BLaER1 (cell line): Measurements from ENCODE around the gene ADGRD1.
A peak's percentile ranks its signal among the peaks of the same experiment; 100 is the strongest.

Source experiments
- H3K27ac ChIP-seq: shearing (Covaris generic); formaldehyde crosslinking; 2 replicates; pipeline ENCODE4 v1.8.1; 2022
- H3K27me3 ChIP-seq: shearing (Covaris generic); formaldehyde crosslinking; 2 replicates; pipeline ENCODE4 v1.8.1; 2022
- H3K36me3 ChIP-seq: shearing (Covaris generic); formaldehyde crosslinking; 2 replicates; pipeline ENCODE4 v1.8.1; 2022
- H3K4me1 ChIP-seq: shearing (Covaris generic); formaldehyde crosslinking; 2 replicates; pipeline ENCODE4 v1.8.1; 2022
- H3K4me2 ChIP-seq: shearing (Covaris generic); formaldehyde crosslinking; 2 replicates; pipeline ENCODE4 v1.8.1; 2022
- H3K4me3 ChIP-seq: shearing (Covaris generic); formaldehyde crosslinking; 2 replicates; pipeline ENCODE4 v1.8.1; 2022
- H3K9ac ChIP-seq: shearing (Covaris generic); formaldehyde crosslinking; 2 replicates; pipeline ENCODE4 v1.8.1; 2022
- H3K9me3 ChIP-seq: shearing (Covaris generic); formaldehyde crosslinking; 2 replicates; pipeline ENCODE4 v1.8.1; 2022
- H4K20me1 ChIP-seq: shearing (Covaris generic); formaldehyde crosslinking; 2 replicates; pipeline ENCODE4 v1.8.1; 2022
- Cebpa-rat ChIP-seq: shearing (Covaris generic); IDR thresholded peaks from 2 replicates; pipeline ENCODE4 v1.8.1; 2022

Gene ADGRD1

DNA sequence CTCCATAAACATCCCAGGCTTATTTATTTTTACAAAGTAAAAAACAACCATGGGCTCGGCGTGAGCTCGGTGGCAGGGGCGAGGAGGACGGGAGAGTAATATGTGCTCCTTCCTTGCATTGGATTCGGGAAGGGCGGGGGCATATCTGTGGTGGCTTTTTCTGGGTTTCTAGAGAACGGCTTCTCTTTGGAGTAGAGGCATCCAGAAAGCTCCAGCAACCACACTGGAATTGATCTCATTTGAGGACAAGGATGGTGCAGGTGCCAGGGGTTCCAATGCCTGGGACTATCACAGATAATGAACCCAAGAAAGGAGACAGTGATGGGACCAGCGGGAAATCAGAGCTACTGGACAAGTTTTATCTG, 18.9 kb downstream of the ADGRD1 start:
- Histone ChIP-seq H3K9ac (no peak overlapping the region), H3K4me3 (no peak overlapping the region), H3K27ac (no peak overlapping the region), H3K9me3 (peaks cover 12% of the 10 kb centered on the region), H3K27me3 (no peaks in the 10 kb centered on the region), H3K36me3 (no peaks in the 10 kb centered on the region), H4K20me1 (no peaks in the 10 kb centered on the region), H3K4me1 (peaks cover 45% of the 10 kb centered on the region), H3K4me2 (peak overlapping the region; percentile 42; the same call in 1 of the 2 replicates)
- no peak for TF ChIP-seq Cebpa-rat

DNA sequence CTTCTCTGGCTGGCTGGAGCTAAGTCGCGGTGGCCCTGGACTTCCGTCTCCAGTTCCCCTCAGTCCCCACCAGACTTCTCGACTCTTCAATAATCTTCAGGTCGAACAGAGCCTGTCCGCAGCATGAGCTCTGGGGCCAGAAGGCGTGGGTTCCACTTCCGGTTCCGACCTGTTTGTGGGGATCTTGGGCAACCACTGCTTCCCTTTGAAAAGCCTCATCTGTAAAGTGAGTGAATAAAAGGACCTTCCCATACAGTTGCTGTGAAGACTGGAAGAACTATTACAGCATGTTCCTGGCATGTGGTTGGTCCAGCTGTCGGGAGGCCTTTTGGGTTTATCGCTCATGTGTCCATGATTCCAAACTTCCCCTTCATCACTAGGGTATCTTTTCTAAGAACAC, 19.4 kb downstream of the ADGRD1 start:
- TF ChIP-seq Cebpa-rat, result no peak
- Histone ChIP-seq H3K27ac (no peak overlapping the region), H3K36me3 (no peaks in the 10 kb centered on the region), H3K9ac (no peak overlapping the region), H4K20me1 (no peaks in the 10 kb centered on the region), H3K27me3 (no peaks in the 10 kb centered on the region), H3K4me2 (peak overlapping the region; percentile 42), H3K4me1 (peaks cover 50% of the 10 kb centered on the region), H3K4me3 (no peak overlapping the region), H3K9me3 (peaks cover 12% of the 10 kb centered on the region)

GRCh38 chr12:130973906-130974305, 20.2 kb downstream of the ADGRD1 start:
- peaks cover 8% of the 10 kb centered on the region for H3K9me3 ChIP-seq
- TF ChIP-seq Cebpa-rat, result no peak
- H4K20me1 ChIP-seq, result no peaks in the 10 kb centered on the region
- no peak overlapping the region for H3K27ac ChIP-seq
- H3K4me3 ChIP-seq, result no peak overlapping the region
- no peaks in the 10 kb centered on the region for H3K36me3 ChIP-seq
- H3K9ac ChIP-seq, result no peak overlapping the region
- peaks cover 56% of the 10 kb centered on the region for H3K4me1 ChIP-seq
- H3K4me2 ChIP-seq, result peak overlapping the region; percentile 42
- no peaks in the 10 kb centered on the region for H3K27me3 ChIP-seq

- TF ChIP-seq Cebpa-rat, result no peak
- Histone ChIP-seq H3K4me3 (no peak overlapping the region), H3K27ac (no peak overlapping the region), H3K27me3 (no peaks in the 10 kb centered on the region), H3K36me3 (no peaks in the 10 kb centered on the region), H3K4me2 (no peak overlapping the region), H3K9ac (no peak overlapping the region), H4K20me1 (no peaks in the 10 kb centered on the region), H3K4me1 (peaks cover 65% of the 10 kb centered on the region), H3K9me3 (no peaks in the 10 kb centered on the region)
Measured at GRCh38 chr12:130975116-130975515, 21.4 kb downstream of the ADGRD1 start.

- H3K4me3 ChIP-seq, result no peak overlapping the region
- no peak overlapping the region for H3K9ac ChIP-seq
- H3K4me1 ChIP-seq, result peaks cover 67% of the 10 kb centered on the region
- no peaks in the 10 kb centered on the region for H3K27me3 ChIP-seq
- H3K9me3 ChIP-seq, result no peaks in the 10 kb centered on the region
- no peak overlapping the region for H3K4me2 ChIP-seq
- no peaks in the 10 kb centered on the region for H4K20me1 ChIP-seq
- H3K36me3 ChIP-seq, result no peaks in the 10 kb centered on the region
- TF ChIP-seq Cebpa-rat, result no peak
- no peak overlapping the region for H3K27ac ChIP-seq
Measured at GRCh38 chr12:130976171-130976720, 22.5 kb downstream of the ADGRD1 start.

GRCh38 chr12:130977046-130977742, 23.5 kb downstream of the ADGRD1 start:
- Histone ChIP-seq H4K20me1 (no peaks in the 10 kb centered on the region), H3K9me3 (no peaks in the 10 kb centered on the region), H3K4me3 (no peak overlapping the region), H3K27me3 (no peaks in the 10 kb centered on the region), H3K4me2 (peak overlapping the region; percentile 60), H3K9ac (no peak overlapping the region), H3K4me1 (peaks cover 69% of the 10 kb centered on the region), H3K36me3 (no peaks in the 10 kb centered on the region), H3K27ac (peak overlapping the region; percentile 20; the same call in 1 of the 2 replicates)
- TF ChIP-seq Cebpa-rat, result no peak

GRCh38 chr12:130977743-130978095, 24.0 kb downstream of the ADGRD1 start:
- Histone ChIP-seq H3K4me2 (peak overlapping the region; percentile 60), H3K4me1 (peaks cover 69% of the 10 kb centered on the region), H3K36me3 (no peaks in the 10 kb centered on the region), H3K9me3 (no peaks in the 10 kb centered on the region), H4K20me1 (no peaks in the 10 kb centered on the region), H3K27ac (peak overlapping the region; percentile 20; the same call in 1 of the 2 replicates), H3K27me3 (no peaks in the 10 kb centered on the region), H3K4me3 (no peak overlapping the region), H3K9ac (no peak overlapping the region)
- TF ChIP-seq Cebpa-rat, result no peak

DNA sequence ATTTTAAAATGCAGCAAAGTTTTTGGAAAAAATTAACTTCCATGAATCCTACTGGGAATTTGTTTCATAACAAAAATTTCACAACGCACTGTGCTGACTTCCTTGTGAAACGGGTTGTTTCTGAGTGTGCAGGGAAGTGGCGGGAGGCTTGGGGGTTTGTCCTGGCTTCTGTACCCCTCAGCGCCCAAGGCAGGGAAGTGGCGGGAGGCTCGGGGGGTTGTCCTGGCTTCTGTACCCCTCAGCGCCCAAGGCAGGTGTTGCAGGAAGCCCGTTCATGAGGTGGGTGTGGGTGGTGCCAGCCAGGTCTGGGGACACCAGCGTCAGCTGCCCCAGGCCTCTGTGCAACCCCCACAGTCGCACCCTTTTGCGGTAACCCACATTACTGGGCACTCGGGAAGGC, 25.1 kb downstream of the ADGRD1 start:
- Histone ChIP-seq H3K9ac (no peak overlapping the region), H3K27ac (peak overlapping the region; percentile 71), H3K9me3 (no peaks in the 10 kb centered on the region), H3K4me3 (no peak overlapping the region), H3K4me2 (peak overlapping the region; percentile 65), H3K36me3 (no peaks in the 10 kb centered on the region), H3K4me1 (peaks cover 69% of the 10 kb centered on the region), H3K27me3 (no peaks in the 10 kb centered on the region), H4K20me1 (no peaks in the 10 kb centered on the region)
- TF ChIP-seq Cebpa-rat, result no peak

DNA sequence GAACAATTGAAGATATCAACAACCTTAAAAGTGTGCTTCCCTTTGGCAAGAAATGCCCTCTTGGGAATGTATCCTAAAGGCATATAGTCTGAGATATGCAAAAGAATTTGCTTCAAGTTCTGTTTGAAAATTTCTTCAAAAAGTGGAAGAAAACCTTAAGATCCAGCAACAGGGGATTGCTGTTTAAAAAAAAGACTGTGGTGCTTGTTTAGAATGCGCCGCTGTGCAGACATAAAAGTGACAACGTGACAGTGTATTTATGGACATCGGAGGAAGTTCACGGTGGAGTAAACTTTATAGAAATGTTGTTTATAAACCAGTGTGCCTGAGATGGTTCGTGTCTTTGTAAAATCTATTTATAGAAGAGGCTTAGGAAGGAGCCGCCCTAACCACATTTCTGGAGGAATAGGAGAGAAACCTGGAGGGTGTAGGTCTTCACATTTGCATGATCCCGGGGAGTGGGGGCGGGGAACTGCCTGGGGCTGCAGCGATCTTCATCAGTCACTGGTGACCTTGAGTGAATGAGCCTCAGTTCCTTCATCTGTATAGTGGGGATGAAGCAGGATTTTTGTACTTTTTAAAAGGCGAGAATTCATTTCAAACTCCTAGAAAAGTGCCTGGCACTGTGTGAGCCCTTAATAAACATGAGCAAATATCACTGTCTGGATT, 27.5 kb downstream of the ADGRD1 start:
- Histone ChIP-seq H3K27me3 (no peaks in the 10 kb centered on the region), H3K27ac (peak overlapping the region; percentile 64), H3K4me1 (peaks cover 74% of the 10 kb centered on the region), H3K9ac (0 out of 2 replicates have a peak overlapping the region, but pooled peaks have one; percentile 7), H3K36me3 (no peaks in the 10 kb centered on the region), H4K20me1 (no peaks in the 10 kb centered on the region), H3K4me2 (peak overlapping the region; percentile 80), H3K9me3 (no peaks in the 10 kb centered on the region), H3K4me3 (no peak overlapping the region; the same call in 1 of the 2 replicates)
- TF ChIP-seq Cebpa-rat, result no peak

DNA sequence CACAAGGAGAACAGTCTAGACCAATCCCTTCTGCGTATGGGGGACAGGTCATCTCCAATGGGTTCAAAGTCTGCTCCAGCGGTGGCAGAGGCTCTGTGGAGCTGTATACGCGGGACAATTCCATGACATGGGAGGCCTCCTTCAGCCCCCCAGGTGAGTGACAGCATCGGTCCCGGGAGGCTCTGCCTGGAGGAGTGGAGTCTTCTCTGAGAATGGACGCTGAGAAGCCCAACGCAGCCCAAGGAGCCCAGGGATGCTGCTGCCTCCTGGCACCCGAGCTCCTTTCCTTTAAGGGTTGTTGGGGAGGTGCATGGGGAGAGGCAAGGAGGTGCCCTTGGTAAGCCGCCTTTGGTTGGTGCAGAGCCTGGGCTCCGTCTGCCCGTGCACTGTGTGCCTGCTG, 28.2 kb downstream of the ADGRD1 start:
- Histone ChIP-seq H3K9ac (no peak overlapping the region), H3K4me3 (no peak overlapping the region), H3K4me1 (peaks cover 73% of the 10 kb centered on the region), H3K27ac (peak overlapping the region; percentile 40; the same call in 1 of the 2 replicates), H3K36me3 (no peaks in the 10 kb centered on the region), H3K4me2 (peak overlapping the region; percentile 80), H4K20me1 (no peaks in the 10 kb centered on the region), H3K27me3 (no peaks in the 10 kb centered on the region), H3K9me3 (no peaks in the 10 kb centered on the region)
- no peak for TF ChIP-seq Cebpa-rat
